SK-N-SH (cell line): ENCODE data around the gene SERBP1. TPM values are rescaled to one million over a fixed set of nuclear protein-coding genes. Genes with fewer than 3 reads are reported as not detected.

Experiments used
- CTCF ChIA-PET: fragments of 300-600, 350-600 bp; formaldehyde crosslinking; extraction: SDS; loops from one replicate; lab custom pipeline; 2021; lab: Yijun Ruan, JAX
- POLR2A ChIA-PET: fragments of 350-600 bp; sonication (Branson Sonifier 250); formaldehyde crosslinking; extraction: SDS; loops from one replicate; lab custom pipeline; 2020; ENCODE audit warnings: antibody characterized with exemption, inconsistent platforms; lab: Yijun Ruan, JAX
- DNase-seq: peaks from one replicate; pipeline ENCODE4 v3.0.0; 2012
- H2AFZ ChIP-seq: fragments of 200-600 bp; sonication (generic); 2 replicates; pipeline ENCODE4 v1.8.1; 2016; ENCODE audit warnings: antibody characterized with exemption, mild to moderate bottlenecking, low read depth
- H3F3A ChIP-seq: fragments of 200-600 bp; sonication (generic); replicated peaks from 2 replicates; pipeline ENCODE3; 2016; ENCODE audit warnings: antibody characterized with exemption, mild to moderate bottlenecking; ENCODE audit not compliant: insufficient read depth
- H3K27ac ChIP-seq, 2 experiments: fragments of 200-500 bp in 1 of 2; fragments of 200-600 bp in 1 of 2; sonication (Bioruptor generic) in 1 of 2; sonication (generic), shearing (Covaris generic) in 1 of 2; 2 replicates each; pipeline versions ENCODE4 v1.5.1 to v1.6.1; 2014 to 2016; ENCODE audit warnings: low read depth in 2 of 2, inconsistent platforms in 1 of 2, low read length in 1 of 2, mild to moderate bottlenecking in 1 of 2, mixed read lengths in 1 of 2
- H3K27me3 ChIP-seq: fragments of 200-600 bp; sonication (generic), shearing (Covaris generic); 2 replicates; pipeline ENCODE4 v1.6.1; 2016; ENCODE audit warnings: mixed run types; ENCODE audit not compliant: insufficient read depth
- H3K36me3 ChIP-seq, 2 experiments: fragments of 200-500 bp in 1 of 2; fragments of 200-600 bp in 1 of 2; sonication (Bioruptor generic) in 1 of 2; sonication (generic) in 1 of 2; replicated peaks in 1 of 2; 2 replicates each; pipeline versions ENCODE3 to v1.5.1; 2014 to 2016; ENCODE audit warnings: low read length in 1 of 2, mild to moderate bottlenecking in 1 of 2; ENCODE audit not compliant: insufficient read depth in 2 of 2, control insufficient read depth in 1 of 2
- H3K4me1 ChIP-seq, 2 experiments: fragments of 200-500 bp in 1 of 2; fragments of 200-600 bp in 1 of 2; sonication (Bioruptor generic) in 1 of 2; sonication (generic), shearing (Covaris generic) in 1 of 2; 2 replicates each; pipeline versions ENCODE4 v1.5.1 to v1.6.1; 2014 to 2016; ENCODE audit warnings: low read depth in 1 of 2, low read length in 1 of 2, mixed run types in 1 of 2; ENCODE audit not compliant: insufficient read depth in 2 of 2, control insufficient read depth in 1 of 2
- H3K4me2 ChIP-seq: fragments of 200-600 bp; sonication (generic), shearing (Covaris generic); 2 replicates; pipeline ENCODE4 v1.6.1; 2017; ENCODE audit warnings: mixed run types
- H3K4me3 ChIP-seq, 2 experiments: fragments of 200-500 bp in 1 of 2; fragments of 200-600 bp in 1 of 2; sonication (Bioruptor generic) in 1 of 2; sonication (generic), shearing (Covaris generic) in 1 of 2; 2 replicates each; pipeline versions ENCODE4 v1.5.1 to v1.8.1; 2014 to 2016; ENCODE audit warnings: low read depth in 2 of 2, inconsistent platforms in 1 of 2, low read length in 1 of 2, mild to moderate bottlenecking in 1 of 2, mixed read lengths in 1 of 2, moderate library complexity in 1 of 2
- H3K79me2 ChIP-seq: fragments of 200-600 bp; sonication (generic); 2 replicates; pipeline ENCODE4 v1.8.1; 2017; ENCODE audit warnings: mild to moderate bottlenecking; ENCODE audit not compliant: insufficient read depth
- H3K9ac ChIP-seq: fragments of 200-600 bp; sonication (generic); 2 replicates; pipeline ENCODE4 v1.6.1; 2017; ENCODE audit warnings: mixed run types
- H3K9me2 ChIP-seq: fragments of 200-600 bp; sonication (generic); 2 replicates; pipeline ENCODE4 v1.6.1; 2017; ENCODE audit warnings: mixed run types
- H3K9me3 ChIP-seq: fragments of 200-600 bp; sonication (generic); 2 replicates; pipeline ENCODE4 v1.6.1; 2017; ENCODE audit warnings: mixed run types, mild to moderate bottlenecking, moderate library complexity
- H4K20me1 ChIP-seq: fragments of 200-600 bp; sonication (generic); 2 replicates; pipeline ENCODE4 v1.6.1; 2017; ENCODE audit warnings: mild to moderate bottlenecking, mixed run types; ENCODE audit not compliant: insufficient read depth
- CHD2 ChIP-seq: fragments of 150-350 bp; IDR thresholded peaks from 2 replicates; pipeline ENCODE4 v1.6.1; 2018; ENCODE audit warnings: low read length; ENCODE audit not compliant: partially characterized antibody
- ELF1 ChIP-seq: IDR thresholded peaks from 2 replicates; pipeline ENCODE4 v1.4.0; 2012
- EP300 ChIP-seq, 2 experiments: IDR thresholded peaks; 2 replicates each; pipeline versions ENCODE4 v1.4.0 to v1.6.1; 2012; ENCODE audit warnings: borderline replicate concordance in 1 of 2, low read depth in 1 of 2, low read length in 1 of 2
- EZH2phosphoT487 ChIP-seq: fragments of 200-600 bp; sonication (generic); IDR thresholded peaks from 2 replicates; pipeline ENCODE4 v1.6.1; 2017; ENCODE audit warnings: low read depth, mixed run types, mild to moderate bottlenecking, antibody characterized with exemption, moderate library complexity, borderline replicate concordance
- FOSL2 ChIP-seq: IDR thresholded peaks from 2 replicates; pipeline ENCODE4 v1.4.0; 2012; ENCODE audit warnings: low read depth, mild to moderate bottlenecking, moderate library complexity, borderline replicate concordance
- FOXJ3 ChIP-seq: sonication (generic); formaldehyde crosslinking; IDR thresholded peaks from 2 replicates; pipeline ENCODE4 v1.5.1; 2020; ENCODE audit warnings: mild to moderate bottlenecking, missing genetic modification reagents
- GABPA ChIP-seq: IDR thresholded peaks from 2 replicates; pipeline ENCODE4 v1.4.0; 2012; ENCODE audit warnings: low read depth, mild to moderate bottlenecking
- MEF2A ChIP-seq: IDR thresholded peaks from 2 replicates; pipeline ENCODE4 v1.4.0; 2012; ENCODE audit warnings: low read depth, borderline replicate concordance
- NFIC ChIP-seq: IDR thresholded peaks from 2 replicates; pipeline ENCODE4 v1.4.0; 2012; ENCODE audit warnings: borderline replicate concordance
- RAD21 ChIP-seq: IDR thresholded peaks from 2 replicates; pipeline ENCODE4 v1.6.1; 2012; ENCODE audit warnings: mild to moderate bottlenecking, low read length
- RFX5 ChIP-seq: IDR thresholded peaks from 2 replicates; pipeline ENCODE4 v1.6.1; 2012; ENCODE audit warnings: mild to moderate bottlenecking, improper control_type of control experiment, low read length
- RXRA ChIP-seq: IDR thresholded peaks from 2 replicates; pipeline ENCODE4 v1.4.0; 2012; ENCODE audit warnings: low read depth, mild to moderate bottlenecking, borderline replicate concordance
- SIN3A ChIP-seq: IDR thresholded peaks from 2 replicates; pipeline ENCODE4 v1.6.1; 2012; ENCODE audit warnings: low read depth, mild to moderate bottlenecking, low read length, moderate library complexity, borderline replicate concordance
- YY1 ChIP-seq: IDR thresholded peaks from 2 replicates; pipeline ENCODE4 v1.4.0; 2012; ENCODE audit warnings: low read depth, mild to moderate bottlenecking
- WGBS: methylation state at CpG from one replicate; pipeline ENCODE4 v1.1.6; 2017; ENCODE audit warnings: low lambda C conversion rate; 5-methylcytosine and 5-hydroxymethylcytosine counted together
- polyA plus RNA-seq, 3 experiments: library from polyadenylated mRNA; depleted of rRNA; stranded (reverse); fragments of >200 nt; gene quantifications; 2 replicates each; pipeline ENCODE4 v1.2.3, GENCODE V29; 2012
- TF ChIP-seq, protein P1 (sequence below): fragments of 150-350 bp; IDR thresholded peaks from 2 replicates; pipeline ENCODE4 v1.6.1; 2017; ENCODE audit warnings: antibody characterized with exemption, low read length, low read depth, borderline replicate concordance
- TF ChIP-seq, protein P2 (sequence below): IDR thresholded peaks from 2 replicates; pipeline ENCODE4 v1.6.1; 2012; ENCODE audit warnings: mild to moderate bottlenecking, low read depth, low read length, moderate library complexity
- TF ChIP-seq, protein P3 (sequence below): fragments of 150-350 bp; IDR thresholded peaks from 2 replicates; pipeline ENCODE4 v1.6.1; 2016; ENCODE audit warnings: mild to moderate bottlenecking, low read depth, low read length
- TF ChIP-seq, protein P4 (sequence below): IDR thresholded peaks from 2 replicates; pipeline ENCODE4 v1.4.0; 2012; ENCODE audit warnings: low read depth, borderline replicate concordance
- TF ChIP-seq, protein P5 (sequence below): IDR thresholded peaks from 2 replicates; pipeline ENCODE4 v1.4.0; 2012; ENCODE audit warnings: low read depth

SERBP1 gene
- polyA plus RNA-seq, 1 of the 3 experiments (the other 2 are of a cell fraction), result 194 TPM

DNA sequence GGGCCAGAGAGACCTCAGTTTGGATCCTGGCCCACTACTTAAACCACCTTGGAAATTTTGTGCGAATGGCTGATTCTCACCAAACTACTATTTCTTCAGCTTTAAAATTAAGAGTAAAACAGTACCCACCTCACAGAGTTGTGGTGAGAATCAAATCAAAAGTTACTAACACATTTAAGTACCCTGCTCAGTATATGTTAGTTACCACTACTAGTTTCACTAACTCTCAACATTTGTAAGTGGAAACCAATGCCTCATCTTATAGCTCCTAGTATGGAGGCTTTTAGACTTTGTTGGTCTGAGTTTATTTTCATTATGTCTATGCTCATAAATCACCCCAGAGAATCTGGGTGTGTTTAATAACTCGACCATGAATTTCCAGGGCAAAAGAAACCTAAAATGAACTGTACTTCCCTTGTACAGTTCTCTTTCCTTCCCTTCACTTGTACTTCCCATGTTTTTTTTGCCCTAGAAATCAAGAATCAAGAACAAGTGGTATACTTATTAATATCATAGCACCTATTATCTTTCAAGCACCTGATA is 11.6 kb upstream of the SERBP1 start:
- Histone ChIP-seq H3K9ac (no peak overlapping the region), H3K4me3 (no peak overlapping the region), H3K27ac (peak overlapping the region; percentile 50 to 74; a peak in 3 of 4 replicates), H3K79me2 (no peaks in the 10 kb centered on the region), H3K36me3 (no peaks in the 10 kb centered on the region), H3K9me2 (no peaks in the 10 kb centered on the region), H4K20me1 (no peaks in the 10 kb centered on the region), H3K9me3 (no peaks in the 10 kb centered on the region), H3F3A (peaks cover 4% of the 10 kb centered on the region), H3K4me2 (peak overlapping the region; percentile 59; the same call in 1 of the 2 replicates), H2AFZ (peak overlapping the region; percentile 75; the same call in 1 of the 2 replicates), H3K4me1 (peaks cover 7 to 13% of the 10 kb centered on the region in 2 experiments), H3K27me3 (no peaks in the 10 kb centered on the region)
- DNase-seq, result no peak
- WGBS, result 80% methylated on average over 2 of the region's 2 CpGs
- ChIA-PET CTCF (interaction anchor here (1.0 to 1.6 kb wide), 4 partner anchors 10 to 94 kb away, joined by 3 to 8 read pairs (median 6); no protein-coding TSS in a partner anchor), POLR2A (interaction anchor here (0.8 to 1.0 kb wide), 2 partner anchors 10 to 13 kb away, joined by 3 to 6 read pairs; no protein-coding TSS in a partner anchor)
- no peak for TF ChIP-seq MEF2A
- no peak for TF ChIP-seq ELF1
- TF ChIP-seq NFIC, result no peak
- TF ChIP-seq GABPA, result no peak
- no peak for TF ChIP-seq RFX5
- TF ChIP-seq, protein P1, sequence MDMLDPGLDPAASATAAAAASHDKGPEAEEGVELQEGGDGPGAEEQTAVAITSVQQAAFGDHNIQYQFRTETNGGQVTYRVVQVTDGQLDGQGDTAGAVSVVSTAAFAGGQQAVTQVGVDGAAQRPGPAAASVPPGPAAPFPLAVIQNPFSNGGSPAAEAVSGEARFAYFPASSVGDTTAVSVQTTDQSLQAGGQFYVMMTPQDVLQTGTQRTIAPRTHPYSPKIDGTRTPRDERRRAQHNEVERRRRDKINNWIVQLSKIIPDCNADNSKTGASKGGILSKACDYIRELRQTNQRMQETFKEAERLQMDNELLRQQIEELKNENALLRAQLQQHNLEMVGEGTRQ, result no peak
- TF ChIP-seq EZH2phosphoT487, result no peak
- no peak for TF ChIP-seq FOXJ3 (CRISPR knock-in tag)
- no peak for TF ChIP-seq EP300 (IDR thresholded peaks at IDR 0.05; ENCODE audit: borderline replicate concordance in 1 of 2, low read depth in 1 of 2, low read length in 1 of 2)
- TF ChIP-seq, protein P2, sequence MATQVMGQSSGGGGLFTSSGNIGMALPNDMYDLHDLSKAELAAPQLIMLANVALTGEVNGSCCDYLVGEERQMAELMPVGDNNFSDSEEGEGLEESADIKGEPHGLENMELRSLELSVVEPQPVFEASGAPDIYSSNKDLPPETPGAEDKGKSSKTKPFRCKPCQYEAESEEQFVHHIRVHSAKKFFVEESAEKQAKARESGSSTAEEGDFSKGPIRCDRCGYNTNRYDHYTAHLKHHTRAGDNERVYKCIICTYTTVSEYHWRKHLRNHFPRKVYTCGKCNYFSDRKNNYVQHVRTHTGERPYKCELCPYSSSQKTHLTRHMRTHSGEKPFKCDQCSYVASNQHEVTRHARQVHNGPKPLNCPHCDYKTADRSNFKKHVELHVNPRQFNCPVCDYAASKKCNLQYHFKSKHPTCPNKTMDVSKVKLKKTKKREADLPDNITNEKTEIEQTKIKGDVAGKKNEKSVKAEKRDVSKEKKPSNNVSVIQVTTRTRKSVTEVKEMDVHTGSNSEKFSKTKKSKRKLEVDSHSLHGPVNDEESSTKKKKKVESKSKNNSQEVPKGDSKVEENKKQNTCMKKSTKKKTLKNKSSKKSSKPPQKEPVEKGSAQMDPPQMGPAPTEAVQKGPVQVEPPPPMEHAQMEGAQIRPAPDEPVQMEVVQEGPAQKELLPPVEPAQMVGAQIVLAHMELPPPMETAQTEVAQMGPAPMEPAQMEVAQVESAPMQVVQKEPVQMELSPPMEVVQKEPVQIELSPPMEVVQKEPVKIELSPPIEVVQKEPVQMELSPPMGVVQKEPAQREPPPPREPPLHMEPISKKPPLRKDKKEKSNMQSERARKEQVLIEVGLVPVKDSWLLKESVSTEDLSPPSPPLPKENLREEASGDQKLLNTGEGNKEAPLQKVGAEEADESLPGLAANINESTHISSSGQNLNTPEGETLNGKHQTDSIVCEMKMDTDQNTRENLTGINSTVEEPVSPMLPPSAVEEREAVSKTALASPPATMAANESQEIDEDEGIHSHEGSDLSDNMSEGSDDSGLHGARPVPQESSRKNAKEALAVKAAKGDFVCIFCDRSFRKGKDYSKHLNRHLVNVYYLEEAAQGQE, result no peak
- TF ChIP-seq, protein P3, sequence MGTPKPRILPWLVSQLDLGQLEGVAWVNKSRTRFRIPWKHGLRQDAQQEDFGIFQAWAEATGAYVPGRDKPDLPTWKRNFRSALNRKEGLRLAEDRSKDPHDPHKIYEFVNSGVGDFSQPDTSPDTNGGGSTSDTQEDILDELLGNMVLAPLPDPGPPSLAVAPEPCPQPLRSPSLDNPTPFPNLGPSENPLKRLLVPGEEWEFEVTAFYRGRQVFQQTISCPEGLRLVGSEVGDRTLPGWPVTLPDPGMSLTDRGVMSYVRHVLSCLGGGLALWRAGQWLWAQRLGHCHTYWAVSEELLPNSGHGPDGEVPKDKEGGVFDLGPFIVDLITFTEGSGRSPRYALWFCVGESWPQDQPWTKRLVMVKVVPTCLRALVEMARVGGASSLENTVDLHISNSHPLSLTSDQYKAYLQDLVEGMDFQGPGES, result no peak
- no peak for TF ChIP-seq FOSL2
- TF ChIP-seq SIN3A, result no peak
- TF ChIP-seq RXRA, result no peak
- TF ChIP-seq, protein P4, sequence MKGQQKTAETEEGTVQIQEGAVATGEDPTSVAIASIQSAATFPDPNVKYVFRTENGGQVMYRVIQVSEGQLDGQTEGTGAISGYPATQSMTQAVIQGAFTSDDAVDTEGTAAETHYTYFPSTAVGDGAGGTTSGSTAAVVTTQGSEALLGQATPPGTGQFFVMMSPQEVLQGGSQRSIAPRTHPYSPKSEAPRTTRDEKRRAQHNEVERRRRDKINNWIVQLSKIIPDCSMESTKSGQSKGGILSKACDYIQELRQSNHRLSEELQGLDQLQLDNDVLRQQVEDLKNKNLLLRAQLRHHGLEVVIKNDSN, result no peak
- TF ChIP-seq CHD2, result no peak
- TF ChIP-seq RAD21, result no peak
- TF ChIP-seq YY1, result no peak
- TF ChIP-seq, protein P5, sequence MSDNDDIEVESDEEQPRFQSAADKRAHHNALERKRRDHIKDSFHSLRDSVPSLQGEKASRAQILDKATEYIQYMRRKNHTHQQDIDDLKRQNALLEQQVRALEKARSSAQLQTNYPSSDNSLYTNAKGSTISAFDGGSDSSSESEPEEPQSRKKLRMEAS, result no peak
